Measurements from ENCODE around the gene LCK. TPM values are rescaled to one million over a fixed set of nuclear protein-coding genes. Genes with fewer than 3 reads are reported as not detected.
A peak's percentile ranks its signal among the peaks of the same experiment; 100 is the strongest.

The LCK gene
- total and polyA plus RNA-seq, 9 of the 15 experiments (the other 6 are each of a cell fraction or from before 2014, with no cell fraction given) = 0.04 to 0.47 (median 0.13) TPM; not detected in 6

DNA sequence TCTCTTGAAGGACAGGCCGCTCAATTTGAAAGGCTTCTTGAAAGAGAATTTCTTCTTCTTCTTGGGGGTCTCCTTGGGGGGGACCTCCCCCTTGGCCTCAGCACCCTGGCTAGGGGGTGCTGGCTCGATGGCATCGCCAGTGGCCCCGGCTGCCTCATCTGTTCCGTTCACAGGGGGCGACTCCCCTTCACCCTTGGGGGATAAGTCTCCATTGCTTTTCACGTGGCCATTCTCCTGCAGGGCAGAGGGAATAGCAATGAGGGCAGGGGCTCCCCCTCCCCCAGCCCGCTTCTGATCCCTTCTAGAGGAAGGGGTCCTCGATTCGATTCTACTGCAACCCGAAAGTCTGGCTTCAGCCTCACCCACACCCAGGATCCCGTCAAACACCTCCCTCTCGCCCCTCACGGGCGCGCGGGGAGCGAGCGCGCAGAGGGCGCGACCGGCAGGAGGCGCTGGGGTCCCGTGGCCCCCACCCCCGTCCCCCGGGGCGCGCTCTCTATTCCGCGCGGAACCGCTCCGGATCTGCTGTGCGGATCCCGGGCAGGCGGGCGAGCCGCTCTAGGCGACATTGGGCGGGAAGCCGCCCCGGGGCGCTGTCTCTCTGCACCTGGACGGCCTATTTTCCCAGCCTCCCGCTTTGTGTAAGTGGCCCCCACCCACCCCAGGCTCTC, 83.9 kb downstream of the LCK start (continued):
- TF ChIP-seq, protein P1, sequence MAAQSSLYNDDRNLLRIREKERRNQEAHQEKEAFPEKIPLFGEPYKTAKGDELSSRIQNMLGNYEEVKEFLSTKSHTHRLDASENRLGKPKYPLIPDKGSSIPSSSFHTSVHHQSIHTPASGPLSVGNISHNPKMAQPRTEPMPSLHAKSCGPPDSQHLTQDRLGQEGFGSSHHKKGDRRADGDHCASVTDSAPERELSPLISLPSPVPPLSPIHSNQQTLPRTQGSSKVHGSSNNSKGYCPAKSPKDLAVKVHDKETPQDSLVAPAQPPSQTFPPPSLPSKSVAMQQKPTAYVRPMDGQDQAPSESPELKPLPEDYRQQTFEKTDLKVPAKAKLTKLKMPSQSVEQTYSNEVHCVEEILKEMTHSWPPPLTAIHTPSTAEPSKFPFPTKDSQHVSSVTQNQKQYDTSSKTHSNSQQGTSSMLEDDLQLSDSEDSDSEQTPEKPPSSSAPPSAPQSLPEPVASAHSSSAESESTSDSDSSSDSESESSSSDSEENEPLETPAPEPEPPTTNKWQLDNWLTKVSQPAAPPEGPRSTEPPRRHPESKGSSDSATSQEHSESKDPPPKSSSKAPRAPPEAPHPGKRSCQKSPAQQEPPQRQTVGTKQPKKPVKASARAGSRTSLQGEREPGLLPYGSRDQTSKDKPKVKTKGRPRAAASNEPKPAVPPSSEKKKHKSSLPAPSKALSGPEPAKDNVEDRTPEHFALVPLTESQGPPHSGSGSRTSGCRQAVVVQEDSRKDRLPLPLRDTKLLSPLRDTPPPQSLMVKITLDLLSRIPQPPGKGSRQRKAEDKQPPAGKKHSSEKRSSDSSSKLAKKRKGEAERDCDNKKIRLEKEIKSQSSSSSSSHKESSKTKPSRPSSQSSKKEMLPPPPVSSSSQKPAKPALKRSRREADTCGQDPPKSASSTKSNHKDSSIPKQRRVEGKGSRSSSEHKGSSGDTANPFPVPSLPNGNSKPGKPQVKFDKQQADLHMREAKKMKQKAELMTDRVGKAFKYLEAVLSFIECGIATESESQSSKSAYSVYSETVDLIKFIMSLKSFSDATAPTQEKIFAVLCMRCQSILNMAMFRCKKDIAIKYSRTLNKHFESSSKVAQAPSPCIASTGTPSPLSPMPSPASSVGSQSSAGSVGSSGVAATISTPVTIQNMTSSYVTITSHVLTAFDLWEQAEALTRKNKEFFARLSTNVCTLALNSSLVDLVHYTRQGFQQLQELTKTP (IDR thresholded peaks at IDR 0.05; ENCODE audit: low read depth in 1 of 2, partially characterized antibody in 2 of 2) = no peak
- 0 out of 2 replicates have a peak, but pooled peaks have one; percentile 25 for TF ChIP-seq GABPA (tag; conservative IDR thresholded peaks at IDR 0.05; ENCODE audit: low read depth)
- peak; percentile 96 for TF ChIP-seq GATAD2A (IDR thresholded peaks at IDR 0.05)
- TF ChIP-seq TCF7 (IDR thresholded peaks at IDR 0.05; ENCODE audit: borderline replicate concordance) = no peak
- peak; percentile 25 for TF ChIP-seq TAF1 (IDR thresholded peaks at IDR 0.05; ENCODE audit: control insufficient read depth, extremely low read depth, insufficient read depth, low read length, severe bottlenecking)
- TF ChIP-seq HIVEP1 (CRISPR knock-in tag; IDR thresholded peaks at IDR 0.05) = no peak
- TF ChIP-seq, protein P2, sequence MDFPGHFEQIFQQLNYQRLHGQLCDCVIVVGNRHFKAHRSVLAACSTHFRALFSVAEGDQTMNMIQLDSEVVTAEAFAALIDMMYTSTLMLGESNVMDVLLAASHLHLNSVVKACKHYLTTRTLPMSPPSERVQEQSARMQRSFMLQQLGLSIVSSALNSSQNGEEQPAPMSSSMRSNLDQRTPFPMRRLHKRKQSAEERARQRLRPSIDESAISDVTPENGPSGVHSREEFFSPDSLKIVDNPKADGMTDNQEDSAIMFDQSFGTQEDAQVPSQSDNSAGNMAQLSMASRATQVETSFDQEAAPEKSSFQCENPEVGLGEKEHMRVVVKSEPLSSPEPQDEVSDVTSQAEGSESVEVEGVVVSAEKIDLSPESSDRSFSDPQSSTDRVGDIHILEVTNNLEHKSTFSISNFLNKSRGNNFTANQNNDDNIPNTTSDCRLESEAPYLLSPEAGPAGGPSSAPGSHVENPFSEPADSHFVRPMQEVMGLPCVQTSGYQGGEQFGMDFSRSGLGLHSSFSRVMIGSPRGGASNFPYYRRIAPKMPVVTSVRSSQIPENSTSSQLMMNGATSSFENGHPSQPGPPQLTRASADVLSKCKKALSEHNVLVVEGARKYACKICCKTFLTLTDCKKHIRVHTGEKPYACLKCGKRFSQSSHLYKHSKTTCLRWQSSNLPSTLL (IDR thresholded peaks at IDR 0.05) = no peak
- peak; percentile 60 for TF ChIP-seq PRPF4 (IDR thresholded peaks at IDR 0.05; ENCODE audit: insufficient read depth, low read depth, low read length, poor library complexity, severe bottlenecking)
- TF ChIP-seq SNAPC5 (CRISPR knock-in tag; IDR thresholded peaks at IDR 0.05) = no peak
- TF ChIP-seq GTF2B (IDR thresholded peaks at IDR 0.05; ENCODE audit: extremely low read depth, insufficient read length) = no peak
- TF ChIP-seq PHF8 (IDR thresholded peaks at IDR 0.05; ENCODE audit: borderline replicate concordance, low read length) = no peak
- TF ChIP-seq ZBTB2 (IDR thresholded peaks at IDR 0.05) = peak; percentile 44; the same call in 1 of the 2 replicates
- no peak for TF ChIP-seq RBBP5 (IDR thresholded peaks at IDR 0.05; ENCODE audit: borderline replicate concordance, insufficient read depth, low read length, poor library complexity, severe bottlenecking)
- no peak for TF ChIP-seq SRSF9 (IDR thresholded peaks at IDR 0.05; ENCODE audit: borderline replicate concordance, low read depth, low read length)
- no peak for TF ChIP-seq STAT5B (CRISPR knock-in tag; IDR thresholded peaks at IDR 0.05)
- TF ChIP-seq, protein P3, sequence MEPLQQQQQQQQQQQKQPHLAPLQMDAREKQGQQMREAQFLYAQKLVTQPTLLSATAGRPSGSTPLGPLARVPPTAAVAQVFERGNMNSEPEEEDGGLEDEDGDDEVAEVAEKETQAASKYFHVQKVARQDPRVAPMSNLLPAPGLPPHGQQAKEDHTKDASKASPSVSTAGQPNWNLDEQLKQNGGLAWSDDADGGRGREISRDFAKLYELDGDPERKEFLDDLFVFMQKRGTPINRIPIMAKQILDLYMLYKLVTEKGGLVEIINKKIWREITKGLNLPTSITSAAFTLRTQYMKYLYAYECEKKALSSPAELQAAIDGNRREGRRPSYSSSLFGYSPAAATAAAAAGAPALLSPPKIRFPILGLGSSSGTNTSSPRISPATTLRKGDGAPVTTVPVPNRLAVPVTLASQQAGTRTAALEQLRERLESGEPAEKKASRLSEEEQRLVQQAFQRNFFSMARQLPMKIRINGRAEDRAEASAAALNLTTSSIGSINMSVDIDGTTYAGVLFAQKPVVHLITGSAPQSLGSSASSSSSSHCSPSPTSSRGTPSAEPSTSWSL (CRISPR knock-in tag; IDR thresholded peaks at IDR 0.05; ENCODE audit: borderline replicate concordance) = no peak

All from K562 (cell line).